KBM-7 (cell line): Measurements from ENCODE around the gene NTM.
"Not testable (repeated sequence)": the region's sequence is repeated elsewhere in the genome, so short reads cannot be mapped to it uniquely, and the experiment has no call there.

ENCODE experiments used
- DNase-seq: peaks from one replicate; pipeline ENCODE4 v3.0.0-alpha.2; 2015
- in situ Hi-C: fragments of 300-500 bp; cut with MboI; formaldehyde crosslinking; loops from 2 replicates; pipeline ENCODE4 v1.14.3; 2020; ENCODE audit warnings: low sequenced_read_pairs, low pct_unique_long_range_greater_than_20kb, mixed read lengths

NTM gene

GRCh38 chr11:132062031-132062430 lies 691.6 kb downstream of the NTM start:
- in situ Hi-C loops, result no loop called here

GRCh38 chr11:132062541-132062940 lies 692.1 kb downstream of the NTM start:
- in situ Hi-C loops, result no loop called here
- DNase-seq, result no peak

More at GRCh38 chr11:132062031-132062430, 691.6 kb downstream of the NTM start:
- no peak for DNase-seq

GRCh38 chr11:132064987-132065620 lies 694.7 kb downstream of the NTM start:
- no peak for DNase-seq
- in situ Hi-C loops, result no loop called here

GRCh38 chr11:132068556-132068955 lies 698.1 kb downstream of the NTM start:
- in situ Hi-C loops, result no loop called here
- no peak for DNase-seq

GRCh38 chr11:132069593-132069992 lies 699.2 kb downstream of the NTM start:
- DNase-seq, in situ Hi-C loops: not testable (repeated sequence)

GRCh38 chr11:132070907-132071306 lies 700.5 kb downstream of the NTM start:
- DNase-seq, in situ Hi-C loops: not testable (repeated sequence)

- DNase-seq, result no peak
- in situ Hi-C loops, result no loop called here
Measured at GRCh38 chr11:132072044-132072857, 701.8 kb downstream of the NTM start.

- DNase-seq, result no peak
- in situ Hi-C loops, result no loop called here
Measured at GRCh38 chr11:132072858-132073211, 702.4 kb downstream of the NTM start.

GRCh38 chr11:132073787-132074186 lies 703.4 kb downstream of the NTM start:
- in situ Hi-C loops, result no loop called here
- no peak for DNase-seq

- no peak for DNase-seq
- in situ Hi-C loops, result no loop called here
Measured at GRCh38 chr11:132075447-132075846, 705.0 kb downstream of the NTM start.

GRCh38 chr11:132077416-132077815 lies 707.0 kb downstream of the NTM start:
- DNase-seq, result no peak
- in situ Hi-C loops, result no loop called here

- in situ Hi-C loops, result no loop called here
Measured at GRCh38 chr11:132078264-132079076, 708.1 kb downstream of the NTM start.

GRCh38 chr11:132080127-132080526 lies 709.7 kb downstream of the NTM start:
- in situ Hi-C loops, result no loop called here

More at GRCh38 chr11:132078264-132079076, 708.1 kb downstream of the NTM start:
- no peak for DNase-seq

GRCh38 chr11:132082566-132082965 lies 712.2 kb downstream of the NTM start:
- in situ Hi-C loops, result no loop called here
- DNase-seq, result no peak

More at GRCh38 chr11:132080127-132080526, 709.7 kb downstream of the NTM start:
- no peak for DNase-seq

GRCh38 chr11:132084433-132084832 lies 714.0 kb downstream of the NTM start:
- no peak for DNase-seq
- in situ Hi-C loops, result no loop called here

- in situ Hi-C loops, result no loop called here
- no peak for DNase-seq
Measured at GRCh38 chr11:132087148-132087547, 716.7 kb downstream of the NTM start.

- in situ Hi-C loops, result no loop called here
Measured at GRCh38 chr11:132088551-132088950, 718.1 kb downstream of the NTM start.

GRCh38 chr11:132093536-132094259 lies 723.3 kb downstream of the NTM start:
- DNase-seq, result no peak
- in situ Hi-C loops, result no loop called here

More at GRCh38 chr11:132088551-132088950, 718.1 kb downstream of the NTM start:
- peak; percentile 6 for DNase-seq

- in situ Hi-C loops, result no loop called here
- no peak for DNase-seq
Measured at GRCh38 chr11:132094598-132094997, 724.2 kb downstream of the NTM start.
